Chondrocyte (in vitro differentiated cells): ENCODE results near the gene TRIM9. TPM values are rescaled to one million over a fixed set of nuclear protein-coding genes. Genes with fewer than 3 reads are reported as not detected.
"Not testable (repeated sequence)": the region's sequence is repeated elsewhere in the genome, so short reads cannot be mapped to it uniquely, and the experiment has no call there.

Experiments
- DNase-seq: peaks from one replicate; pipeline ENCODE4 v3.0.0; 2021; ENCODE audit warnings: mixed read lengths, low spot score
- H3K27ac Mint-ChIP-seq: one replicate; pipeline ENCODE4 v1.8.0; 2021; ENCODE audit warnings: mild to moderate bottlenecking, moderate library complexity, mixed read lengths; ENCODE audit not compliant: unreplicated experiment
- H3K27me3 Mint-ChIP-seq: 2 replicates; pipeline ENCODE4 v1.8.0; 2021; ENCODE audit warnings: low read depth, mixed read lengths
- H3K36me3 Mint-ChIP-seq: 2 replicates; pipeline ENCODE4 v1.8.0; 2021; ENCODE audit warnings: low read depth, mixed read lengths
- H3K4me1 Mint-ChIP-seq: 2 replicates; pipeline ENCODE4 v1.8.0; 2021; ENCODE audit warnings: low read depth, mild to moderate bottlenecking, mixed read lengths
- H3K4me3 Mint-ChIP-seq: one replicate; pipeline ENCODE4 v1.8.0; 2021; ENCODE audit warnings: mild to moderate bottlenecking, moderate library complexity, mixed read lengths; ENCODE audit not compliant: unreplicated experiment
- H3K9me3 Mint-ChIP-seq: 2 replicates; pipeline ENCODE4 v1.8.0; 2021; ENCODE audit warnings: low read depth, mixed read lengths
- CTCF ChIP-seq: fragments of 200-600 bp; sonication (generic); IDR thresholded peaks from 2 replicates; pipeline ENCODE4 v1.5.0; 2021; ENCODE audit warnings: antibody characterized with exemption, mild to moderate bottlenecking, moderate library complexity
- total RNA-seq: library from RNA; stranded (reverse); gene quantifications from 3 replicates; pipeline ENCODE4 v1.2.1, GENCODE V29; 2021

TRIM9 gene
- total RNA-seq, 1 donor from 2014 or later: 15.5 TPM

DNA sequence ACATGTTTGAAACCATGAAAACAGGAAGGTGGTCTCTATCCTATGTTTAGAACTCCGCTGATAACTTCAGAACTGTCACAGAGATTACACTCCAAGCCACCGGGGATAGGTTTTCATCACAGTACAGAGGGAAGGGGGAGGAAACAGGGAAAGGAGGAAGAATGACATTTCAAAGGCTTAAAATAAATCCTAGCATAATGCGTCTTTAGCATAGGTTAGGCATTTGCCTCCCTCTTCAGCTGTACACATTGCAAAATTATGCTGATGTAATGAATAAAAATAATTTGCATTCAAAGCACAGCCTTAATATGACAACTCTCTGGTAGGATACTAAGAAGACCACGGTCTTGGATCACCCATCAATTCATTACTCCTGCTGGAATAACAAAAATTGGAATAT lies 96.3 kb downstream of the TRIM9 start:
- no peaks in the 10 kb centered on the region for H3K9me3 Mint-ChIP-seq
- TF ChIP-seq CTCF: no peak
- DNase-seq: no peak
- peaks cover 15% of the 10 kb centered on the region for H3K36me3 Mint-ChIP-seq
- no peak overlapping the region for H3K4me3 Mint-ChIP-seq
- peaks cover 11% of the 10 kb centered on the region for H3K4me1 Mint-ChIP-seq
- no peak overlapping the region for H3K27ac Mint-ChIP-seq
- no peaks in the 10 kb centered on the region for H3K27me3 Mint-ChIP-seq

DNA sequence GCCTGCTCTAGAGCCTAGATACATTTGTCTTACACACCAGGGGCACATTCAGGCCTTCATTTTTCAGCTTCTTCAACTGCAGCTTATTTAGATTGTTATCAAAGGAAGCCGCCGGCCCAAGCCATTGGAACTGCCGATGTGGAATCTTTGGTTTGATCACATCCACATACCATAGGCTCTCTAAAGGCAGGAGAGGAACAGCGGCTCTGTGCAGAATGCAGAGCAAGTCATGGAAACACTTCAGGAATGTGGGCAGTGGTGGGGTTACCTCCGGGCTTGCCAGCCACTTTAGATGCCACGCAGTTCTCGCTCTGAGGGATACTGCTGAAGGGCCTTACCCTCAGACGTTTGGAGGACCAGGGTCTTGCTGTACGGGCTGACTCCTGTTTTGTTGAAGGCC lies 97.2 kb downstream of the TRIM9 start:
- H3K9me3 Mint-ChIP-seq: no peaks in the 10 kb centered on the region
- no peaks in the 10 kb centered on the region for H3K27me3 Mint-ChIP-seq
- H3K4me1 Mint-ChIP-seq: peaks cover 3% of the 10 kb centered on the region
- no peak for DNase-seq
- TF ChIP-seq CTCF: no peak
- H3K36me3 Mint-ChIP-seq: peaks cover 17% of the 10 kb centered on the region
- H3K27ac Mint-ChIP-seq: no peak overlapping the region
- no peak overlapping the region for H3K4me3 Mint-ChIP-seq

DNA sequence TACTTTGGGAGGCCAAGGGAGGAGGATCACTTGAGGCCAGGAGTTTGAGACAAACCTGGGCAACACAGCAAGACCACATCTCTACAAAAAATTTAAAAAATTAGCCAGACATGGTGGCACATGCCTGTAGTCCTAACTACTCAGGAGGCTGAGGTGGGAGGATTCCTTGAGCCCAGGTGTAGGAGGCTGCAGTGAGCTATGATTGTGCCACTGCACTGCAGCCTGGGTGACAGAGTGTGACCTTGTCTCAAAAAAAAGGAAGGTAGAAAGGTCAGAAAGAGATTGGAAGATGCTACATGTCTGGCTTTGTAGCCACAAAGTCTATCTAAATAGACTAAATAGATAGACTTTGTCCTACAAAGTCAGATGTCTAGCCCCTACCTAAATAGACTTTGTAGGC lies 100.7 kb downstream of the TRIM9 start:
- not testable (repeated sequence) for H3K27me3 Mint-ChIP-seq, DNase-seq, H3K4me3 Mint-ChIP-seq, H3K9me3 Mint-ChIP-seq, H3K27ac Mint-ChIP-seq
- peaks cover 12% of the 10 kb centered on the region for H3K4me1 Mint-ChIP-seq
- H3K36me3 Mint-ChIP-seq: peaks cover 14% of the 10 kb centered on the region

DNA sequence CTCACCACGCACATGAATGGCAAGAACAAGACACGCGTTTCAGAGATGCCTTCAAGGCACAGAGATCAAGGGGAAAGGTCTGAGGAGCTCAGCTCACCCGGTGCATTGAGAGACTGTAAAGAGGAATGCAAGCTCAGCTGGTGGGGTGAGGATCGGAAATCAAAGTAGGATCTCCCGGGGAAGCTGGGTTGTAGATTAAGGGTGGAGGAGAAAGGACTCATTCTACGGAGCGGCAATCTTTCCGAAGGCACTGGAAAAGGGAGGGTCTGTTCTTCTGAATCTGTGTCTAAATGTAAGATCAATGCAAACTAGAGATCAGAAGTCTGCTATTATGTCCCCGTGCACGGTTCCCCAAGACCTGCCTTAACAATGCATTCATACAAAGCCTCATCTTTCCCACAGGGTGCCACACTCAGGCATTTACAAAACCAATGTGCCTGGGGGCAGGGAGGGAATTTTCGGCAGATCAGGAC lies 109.0 kb downstream of the TRIM9 start:
- H3K9me3 Mint-ChIP-seq: no peaks in the 10 kb centered on the region
- no peak for DNase-seq
- peaks cover 5% of the 10 kb centered on the region for H3K36me3 Mint-ChIP-seq
- H3K27me3 Mint-ChIP-seq: no peaks in the 10 kb centered on the region
- H3K4me1 Mint-ChIP-seq: peaks cover 31% of the 10 kb centered on the region
- peak overlapping the region; percentile 37 for H3K4me3 Mint-ChIP-seq
- no peak for TF ChIP-seq CTCF
- peak overlapping the region; percentile 12 for H3K27ac Mint-ChIP-seq

GRCh38 chr14:50985124-50985858 lies 109.6 kb downstream of the TRIM9 start:
- no peak for DNase-seq
- Mint-ChIP-seq H3K27me3 (no peaks in the 10 kb centered on the region), H3K9me3 (no peaks in the 10 kb centered on the region), H3K27ac (peak overlapping the region; percentile 12), H3K4me3 (peak overlapping the region; percentile 37), H3K36me3 (peaks cover 5% of the 10 kb centered on the region), H3K4me1 (peaks cover 26% of the 10 kb centered on the region)
- TF ChIP-seq CTCF: no peak
